Amniotic epithelial cell (primary cell): Measurements from ENCODE around the gene PLA2G7.
"Not testable (repeated sequence)": the region's sequence is repeated elsewhere in the genome, so short reads cannot be mapped to it uniquely, and the experiment has no call there.

Experiments
- DNase-seq: peaks from one replicate; pipeline ENCODE4 v3.0.0-alpha.2; 2010; ENCODE audit warnings: low read depth

PLA2G7 gene

DNA sequence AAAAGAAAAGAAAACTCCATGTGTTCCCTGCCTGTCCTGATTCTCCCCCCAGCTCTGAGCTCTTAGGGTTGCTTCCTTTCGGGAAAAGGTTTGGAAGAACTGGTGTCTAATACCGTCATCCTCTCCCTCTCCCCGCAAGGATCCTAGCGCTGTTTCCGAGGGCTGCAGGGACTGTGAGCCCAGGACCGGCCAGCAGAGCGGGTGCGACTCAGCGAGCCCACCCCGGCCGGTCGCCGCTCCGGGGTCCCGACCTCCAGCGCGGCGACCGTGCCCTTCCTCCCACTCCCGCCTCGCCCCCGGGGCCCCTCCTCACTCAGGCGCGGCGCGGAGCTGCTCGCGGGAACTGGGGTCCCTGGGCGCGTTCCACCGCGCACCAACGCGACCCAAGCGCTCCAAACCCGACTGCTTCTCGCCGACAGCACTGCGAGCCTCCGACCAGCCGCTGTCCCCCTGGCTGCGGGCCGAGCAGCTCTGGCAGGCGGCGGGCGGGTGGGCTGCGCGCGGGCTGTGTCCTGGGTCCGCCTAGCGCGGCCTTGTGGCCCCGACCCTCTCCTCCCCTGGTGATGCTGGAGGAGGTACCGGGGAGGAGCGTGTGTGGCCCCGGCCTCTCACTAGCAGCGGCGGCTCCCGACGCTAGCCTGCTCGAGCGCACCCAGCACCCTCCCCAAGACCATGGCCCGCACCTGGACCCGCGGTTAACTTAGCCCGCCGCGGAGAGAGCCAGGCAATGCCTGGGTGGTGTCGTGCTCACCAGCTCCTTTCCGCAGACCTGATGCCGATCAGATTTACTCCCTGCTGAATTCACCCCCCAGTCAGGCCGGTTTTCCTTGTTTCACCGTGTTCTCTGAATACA is at the start of gene PLA2G7:
TSS of gene PLA2G7 (minus strand) at position 509 of the 853 bp plus-strand sequence. CDS start 12,484 bp downstream, outside the sequence.
- no peak for DNase-seq

- DNase-seq: no peak
Measured at GRCh38 chr6:46784535-46784934, 49.4 kb upstream of the PLA2G7 start.

GRCh38 chr6:46781478-46782378 is 46.6 kb upstream of the PLA2G7 start:
- DNase-seq: peak; percentile 45

- no peak for DNase-seq
Measured at GRCh38 chr6:46777476-46778346, 42.5 kb upstream of the PLA2G7 start.

GRCh38 chr6:46776070-46776712 is 41.0 kb upstream of the PLA2G7 start:
- no peak for DNase-seq

DNA sequence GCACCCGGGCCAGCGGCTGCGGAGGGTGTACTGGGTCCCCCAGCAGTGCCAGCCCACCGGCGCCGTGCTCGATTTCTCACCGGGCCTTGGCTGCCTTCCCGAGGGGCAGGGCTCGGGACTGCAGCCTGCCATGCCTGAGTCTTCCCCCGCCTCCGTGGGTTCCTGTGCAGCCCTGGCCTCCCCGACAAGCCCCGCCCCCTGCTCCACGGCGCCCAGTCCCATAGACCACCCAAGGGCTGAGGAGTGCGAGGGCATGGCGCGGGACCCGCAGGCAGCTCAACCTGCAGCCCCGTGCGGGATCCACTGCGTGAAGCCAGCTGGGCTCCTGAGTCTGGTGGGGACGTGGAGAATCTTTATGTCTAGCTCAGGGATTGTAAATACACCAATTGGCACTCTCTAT is 39.6 kb upstream of the PLA2G7 start:
- DNase-seq: not testable (repeated sequence)

- no peak for DNase-seq
Measured at GRCh38 chr6:46773201-46773855, 38.2 kb upstream of the PLA2G7 start.

GRCh38 chr6:46772762-46773161 is 37.6 kb upstream of the PLA2G7 start:
- no peak for DNase-seq

GRCh38 chr6:46772016-46772415 is 36.8 kb upstream of the PLA2G7 start:
- DNase-seq: no peak

GRCh38 chr6:46764961-46765360 is 29.8 kb upstream of the PLA2G7 start:
- no peak for DNase-seq

- not testable (repeated sequence) for DNase-seq
Measured at GRCh38 chr6:46764280-46764679, 29.1 kb upstream of the PLA2G7 start.

DNA sequence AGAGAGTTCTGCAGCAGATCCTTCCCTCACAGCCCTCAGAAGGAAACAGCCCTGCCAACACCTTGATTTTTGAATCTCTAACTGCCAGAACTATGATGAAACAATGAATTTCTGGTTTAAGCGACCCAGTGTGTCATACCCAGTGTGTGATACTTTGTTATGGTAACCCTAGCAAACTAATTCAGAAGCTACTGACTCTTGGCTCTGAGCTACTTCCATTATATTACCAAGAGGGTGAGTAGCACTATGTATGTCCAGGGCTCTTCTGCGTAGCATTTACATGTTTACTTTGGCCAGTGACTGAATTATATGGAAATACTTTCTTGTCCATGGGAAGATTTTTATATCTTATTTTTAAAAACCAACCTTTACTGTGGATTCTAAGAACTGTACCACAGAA is 28.3 kb upstream of the PLA2G7 start:
- no peak for DNase-seq

DNA sequence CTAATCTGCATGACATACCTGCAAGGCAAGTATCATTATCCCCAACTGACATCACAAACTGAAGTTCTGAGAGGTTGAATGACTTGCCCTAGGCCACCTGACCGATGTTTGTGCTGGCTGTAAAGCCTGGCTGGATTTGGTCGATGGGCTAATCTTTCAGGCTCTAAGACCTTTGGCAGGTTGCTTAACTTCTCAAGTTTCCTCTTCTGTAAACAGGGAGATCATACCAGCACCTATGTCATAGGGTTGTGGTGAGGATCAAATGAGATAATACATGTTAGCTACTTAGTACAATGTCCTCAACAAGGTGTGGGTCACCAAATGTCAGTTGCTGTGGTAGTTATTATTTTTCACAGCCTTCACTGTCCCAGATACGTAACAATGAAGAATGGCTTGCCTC is 25.8 kb upstream of the PLA2G7 start:
- DNase-seq: no peak

DNA sequence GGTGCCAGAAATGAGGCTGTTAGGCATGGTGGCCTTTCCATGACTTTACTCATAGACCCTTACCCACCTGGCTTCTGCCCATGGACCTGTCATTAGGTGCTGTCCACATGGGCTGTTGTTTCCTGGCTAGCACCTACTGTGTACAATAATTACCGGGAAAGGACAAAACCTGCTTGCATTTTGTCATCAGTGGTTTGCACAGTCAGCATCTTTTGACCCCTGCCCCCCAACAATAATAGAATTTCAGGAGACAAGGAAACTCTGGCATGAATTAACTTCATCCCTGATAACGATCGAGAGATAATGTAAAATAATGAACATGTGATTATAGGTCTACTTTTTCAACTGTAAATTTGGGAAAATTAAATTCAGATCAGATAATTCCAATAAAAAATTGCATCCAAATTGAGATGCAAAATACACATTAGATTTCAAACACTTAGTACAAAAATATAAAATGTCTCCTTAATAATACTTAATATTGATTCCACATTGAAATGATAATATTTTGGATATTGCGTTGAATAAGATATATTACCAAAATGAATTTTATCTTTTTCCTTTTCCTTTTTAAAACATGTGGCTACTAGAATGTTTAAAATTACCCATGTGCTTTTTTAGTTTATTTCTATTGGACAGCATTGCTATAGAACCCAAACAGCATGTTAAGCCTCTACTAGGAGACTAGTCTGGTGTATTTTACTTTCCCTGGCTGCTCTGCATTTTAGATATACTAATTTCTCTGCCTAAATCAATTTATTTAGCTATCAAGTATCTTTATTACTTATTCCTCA is 24.0 kb upstream of the PLA2G7 start:
- DNase-seq: no peak

DNA sequence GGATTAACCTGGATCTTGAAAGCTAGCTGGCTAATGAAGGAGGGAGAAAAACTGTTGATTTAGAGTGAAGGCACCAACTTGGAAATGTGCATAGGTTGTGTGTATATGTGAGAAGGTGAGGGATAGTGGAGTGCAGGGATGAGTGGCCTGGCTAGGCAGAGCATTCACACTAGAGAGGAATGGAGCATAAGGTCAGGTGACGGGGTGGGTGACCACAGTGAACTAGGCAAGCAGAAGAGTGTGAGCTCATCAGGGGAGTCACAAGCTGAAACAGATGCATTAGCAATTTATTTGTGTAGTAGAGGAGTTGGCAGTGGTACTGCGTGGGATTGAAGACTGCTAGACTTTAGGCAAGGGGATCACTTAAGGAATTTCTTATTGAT is 22.0 kb upstream of the PLA2G7 start:
- DNase-seq: no peak

DNA sequence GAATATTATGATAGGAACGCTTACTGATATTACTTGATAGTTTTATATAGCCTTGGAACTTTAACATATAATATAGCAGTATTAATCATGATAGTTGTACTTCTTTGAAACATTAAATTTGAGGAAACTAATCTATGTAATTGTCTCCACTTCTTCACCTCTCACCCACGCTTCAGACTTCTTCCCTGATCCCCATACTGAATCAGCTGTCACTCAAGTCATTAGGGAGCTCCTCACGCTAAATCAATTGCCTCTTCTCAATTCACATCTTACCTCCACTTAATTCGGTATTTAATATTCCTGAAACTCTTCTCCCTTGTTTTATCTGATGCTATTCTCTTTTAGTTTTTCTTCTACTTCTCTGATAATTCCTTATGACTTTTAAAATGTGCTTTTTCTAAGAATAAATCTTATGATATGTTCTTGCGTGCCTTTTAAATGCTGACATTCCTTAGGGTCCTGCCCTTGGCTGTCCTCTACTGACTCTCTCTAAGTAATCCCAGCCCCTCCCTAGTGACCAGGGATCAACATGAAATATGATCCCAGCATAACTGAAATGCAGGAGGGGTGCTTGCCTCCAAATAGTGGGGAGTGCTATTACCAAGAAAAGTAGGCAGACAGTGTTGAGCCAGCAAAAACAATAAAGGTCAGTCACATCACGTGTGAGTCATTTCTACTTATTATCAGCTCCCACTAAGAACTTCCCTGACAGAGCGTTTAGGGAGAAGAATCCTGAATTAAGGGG is 21.5 kb upstream of the PLA2G7 start:
- no peak for DNase-seq

- DNase-seq: no peak
Measured at GRCh38 chr6:46755865-46756264, 20.7 kb upstream of the PLA2G7 start.

- no peak for DNase-seq
Measured at GRCh38 chr6:46751658-46752057, 16.5 kb upstream of the PLA2G7 start.

GRCh38 chr6:46749731-46750130 is 14.6 kb upstream of the PLA2G7 start:
- DNase-seq: no peak
